HG02938 (cell line): ENCODE measurements around the gene SARNP.
A peak's percentile ranks its signal among the peaks of the same experiment; 100 is the strongest.
"Not testable (repeated sequence)": the region's sequence is repeated elsewhere in the genome, so short reads cannot be mapped to it uniquely, and the experiment has no call there.

ENCODE experiments used
- ATAC-seq: cut with Tn5 transposase; IDR thresholded peaks from one replicate; pipeline ENCODE4 v1.9.1; 2021; ENCODE audit warnings: mild to moderate bottlenecking, moderate library complexity; ENCODE audit not compliant: unreplicated experiment

Gene SARNP

GRCh38 chr12:55839345-55840140 is 22.0 kb upstream of the SARNP start:
- no peak for ATAC-seq

GRCh38 chr12:55838361-55838760 is 20.8 kb upstream of the SARNP start:
- ATAC-seq: no peak

DNA sequence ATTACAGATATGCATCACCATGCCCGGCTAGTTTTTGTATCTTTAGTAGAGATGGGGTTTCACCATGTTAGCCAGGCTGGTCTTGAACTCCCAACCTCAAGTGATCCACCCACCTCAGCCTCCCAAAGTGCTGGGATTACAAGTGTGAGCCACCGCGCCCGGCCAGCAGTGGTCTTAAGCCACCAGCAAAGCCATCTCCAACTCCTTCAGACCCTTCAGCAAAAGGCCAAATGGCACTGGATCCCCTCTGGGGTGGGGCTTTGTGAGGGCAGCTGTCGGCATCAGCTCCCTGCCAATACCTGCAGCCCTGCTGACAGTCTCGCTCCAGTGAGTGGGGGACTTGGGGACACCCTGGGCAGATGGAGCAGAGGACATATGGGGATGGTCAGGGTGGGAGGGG is 16.9 kb upstream of the SARNP start:
- not testable (repeated sequence) for ATAC-seq

- ATAC-seq: no peak
Measured at GRCh38 chr12:55833056-55833455, 15.5 kb upstream of the SARNP start.

GRCh38 chr12:55831447-55831815 is 13.9 kb upstream of the SARNP start:
- ATAC-seq: no peak

DNA sequence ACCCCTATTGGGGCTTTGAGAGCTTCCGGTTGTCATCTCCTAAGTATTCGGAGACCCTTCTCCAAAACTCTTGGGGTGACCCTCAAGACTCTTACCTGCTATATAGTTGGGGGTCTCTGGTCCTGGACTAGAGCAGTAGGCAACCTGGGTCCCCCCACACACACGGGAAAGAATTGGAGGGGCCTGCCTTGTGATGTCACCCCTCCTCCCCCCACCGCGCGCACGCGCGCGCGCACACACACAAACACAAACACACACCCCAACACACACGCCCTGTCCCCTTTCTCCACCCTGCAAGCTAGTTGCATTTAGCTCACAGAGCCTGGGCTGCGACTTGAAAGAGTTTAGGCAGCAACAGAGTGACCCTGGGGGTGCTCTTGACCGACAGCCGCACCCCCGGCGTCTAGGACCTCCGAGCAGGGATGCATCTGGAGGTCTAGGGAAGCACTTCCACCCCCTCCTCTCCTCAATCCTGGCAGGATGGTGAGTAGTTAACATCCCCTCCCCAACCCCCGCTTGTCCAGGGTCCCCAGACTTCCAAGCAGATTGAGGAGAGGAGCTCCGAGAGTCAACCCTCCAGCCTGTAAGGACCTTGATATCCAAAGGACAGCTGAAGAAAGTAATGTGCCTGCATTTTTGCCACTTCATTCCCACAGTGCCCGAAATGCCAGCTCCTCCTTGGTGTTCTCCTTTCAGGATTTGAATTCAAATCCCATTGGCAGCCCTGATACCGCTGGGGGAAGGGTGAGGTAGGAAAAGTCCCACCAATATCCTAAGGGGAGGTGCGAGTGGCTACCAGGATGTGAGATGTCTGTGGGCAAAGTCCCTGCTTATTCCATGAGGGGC is 13.3 kb upstream of the SARNP start:
- no peak for ATAC-seq

DNA sequence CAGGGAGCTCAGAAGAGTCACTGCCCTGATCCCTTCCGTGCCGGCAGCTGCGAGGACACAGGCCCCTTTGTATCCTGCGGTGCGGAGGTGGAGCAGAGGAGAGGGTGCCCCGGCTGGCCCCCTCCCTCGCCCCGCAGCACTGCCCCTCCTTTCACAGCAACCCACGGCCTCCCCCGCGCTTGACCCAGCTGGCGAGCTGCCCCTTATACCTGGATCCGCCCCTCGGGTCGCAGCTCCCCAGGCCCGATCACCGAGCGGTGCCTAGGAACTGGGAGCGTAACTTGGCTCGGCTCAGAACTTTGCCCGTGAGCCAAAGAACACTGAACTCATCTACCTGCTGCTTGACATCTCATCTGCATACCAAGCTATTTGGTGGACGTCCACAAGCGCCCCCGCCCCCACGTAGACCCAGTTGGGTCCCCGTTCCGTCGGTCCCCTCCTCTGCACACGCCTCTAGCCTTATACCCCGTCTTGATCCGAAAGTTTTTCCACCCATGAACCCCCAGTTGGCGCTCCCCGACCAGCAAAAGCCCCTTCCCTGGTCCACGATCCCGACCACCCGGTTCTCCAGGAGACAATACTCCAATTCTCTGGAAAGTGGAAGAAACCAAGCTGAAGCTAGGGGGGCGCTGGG is 12.6 kb upstream of the SARNP start:
- ATAC-seq: peak; percentile 21

GRCh38 chr12:55828357-55828756 is 10.8 kb upstream of the SARNP start:
- no peak for ATAC-seq

- ATAC-seq: no peak
Measured at GRCh38 chr12:55827806-55828205, 10.3 kb upstream of the SARNP start.

GRCh38 chr12:55824726-55825125 is 7.2 kb upstream of the SARNP start:
- no peak for ATAC-seq

DNA sequence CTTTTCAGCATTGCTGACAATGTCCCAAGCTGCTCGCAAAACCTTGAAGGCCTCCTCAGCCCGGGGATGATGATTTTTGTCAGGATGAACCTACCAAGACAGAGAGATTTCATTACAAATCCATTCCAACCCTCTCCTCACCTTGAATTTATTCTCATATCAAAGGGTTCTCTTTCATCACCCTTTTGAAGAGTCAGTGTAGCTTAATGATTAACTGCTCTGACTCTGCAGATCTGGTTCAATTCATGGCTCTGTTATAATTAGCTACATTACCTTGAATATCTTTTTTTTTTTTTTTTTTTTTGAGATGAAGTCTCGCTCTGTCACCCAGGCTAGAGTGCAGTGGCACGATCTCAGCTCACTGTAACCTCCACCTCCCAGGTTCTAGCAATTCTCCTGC is 5.9 kb upstream of the SARNP start:
- no peak for ATAC-seq

- ATAC-seq: no peak
Measured at GRCh38 chr12:55822228-55822627, 4.7 kb upstream of the SARNP start.

DNA sequence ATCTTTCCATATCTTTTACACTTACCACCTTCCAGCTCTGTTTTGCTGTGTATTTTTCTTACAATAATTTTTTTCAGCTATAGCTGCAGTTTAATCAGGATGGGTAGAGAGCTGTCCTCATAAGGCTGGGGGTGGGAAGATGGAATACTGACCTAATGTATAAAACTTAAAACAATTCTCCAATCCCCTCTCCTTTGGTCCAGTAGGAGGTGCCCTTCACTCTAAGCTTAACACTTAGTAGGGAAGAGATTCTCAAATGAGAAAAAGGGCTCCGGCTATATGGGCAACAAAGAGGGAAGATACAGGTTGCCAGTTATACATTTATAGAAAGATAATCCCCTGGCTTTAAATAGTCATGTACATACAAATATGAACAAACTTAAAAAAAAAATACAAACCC is 3.2 kb upstream of the SARNP start:
- ATAC-seq: no peak

DNA sequence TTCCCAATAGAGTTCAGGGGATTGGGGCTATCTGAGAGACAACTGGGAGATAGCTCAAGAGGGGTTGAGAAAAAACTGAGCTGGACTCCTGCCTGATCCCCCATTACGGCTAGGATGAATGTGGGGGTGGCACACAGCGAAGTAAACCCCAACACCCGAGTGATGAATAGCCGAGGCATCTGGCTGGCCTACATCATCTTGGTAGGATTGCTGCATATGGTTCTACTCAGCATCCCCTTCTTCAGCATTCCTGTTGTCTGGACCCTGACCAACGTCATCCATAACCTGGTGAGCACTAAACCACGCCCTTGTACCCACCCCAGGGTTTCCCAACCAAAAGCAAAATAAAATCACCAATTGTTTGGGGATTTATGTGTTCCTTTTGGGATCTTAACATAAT is 1.4 kb upstream of the SARNP start:
- no peak for ATAC-seq

- peak; percentile 27 for ATAC-seq
Measured at GRCh38 chr12:55818140-55818728, 710 bp upstream of the SARNP start.

GRCh38 chr12:55816881-55817344 is 611 bp downstream of the SARNP start:
- ATAC-seq: no peak

- no peak for ATAC-seq
Measured at GRCh38 chr12:55815473-55815872, 2.1 kb downstream of the SARNP start.

DNA sequence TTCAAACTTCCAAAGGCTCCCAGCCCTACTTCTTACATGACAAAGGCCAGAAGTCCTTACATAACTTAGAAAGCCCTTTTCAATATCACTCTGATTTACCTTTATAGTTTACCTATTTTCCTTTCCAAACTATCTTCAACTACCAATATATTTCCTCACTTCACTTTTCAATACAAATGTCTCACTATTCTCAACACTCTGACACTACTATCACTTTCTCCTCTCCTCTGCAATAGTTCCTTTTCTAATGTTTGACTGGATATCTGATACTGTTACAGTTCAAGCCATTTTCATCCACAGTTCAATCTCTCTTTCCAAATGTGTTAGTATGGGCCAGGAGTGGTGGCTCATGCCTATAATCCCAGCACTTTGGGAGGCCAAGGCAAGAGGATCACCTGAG is 3.3 kb downstream of the SARNP start:
- ATAC-seq: no peak

- ATAC-seq: no peak
Measured at GRCh38 chr12:55812088-55812487, 5.4 kb downstream of the SARNP start.

GRCh38 chr12:55809274-55809673 is 8.2 kb downstream of the SARNP start:
- ATAC-seq: no peak

DNA sequence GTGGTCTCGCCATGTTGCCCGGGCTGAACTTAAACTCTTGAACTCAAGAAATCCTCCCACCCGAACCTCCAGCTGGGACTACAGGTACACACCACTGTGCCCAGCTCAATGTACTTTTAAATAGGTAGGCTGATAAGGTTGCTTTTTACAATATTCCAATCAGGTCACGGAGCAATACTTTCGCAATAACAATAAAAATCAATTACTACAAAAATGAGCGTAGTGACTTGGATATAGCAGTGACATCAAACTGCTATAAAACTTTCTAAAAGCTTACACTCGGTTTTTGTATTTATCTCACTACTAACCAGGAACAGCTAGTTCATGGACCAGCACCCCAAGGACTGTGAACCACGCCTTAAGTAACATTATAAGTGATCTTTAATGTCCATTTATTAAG is 10.5 kb downstream of the SARNP start:
- ATAC-seq: no peak
